RCC 7860 (cell line): ENCODE results near the gene FBN3.
"Not testable (repeated sequence)": the region's sequence is repeated elsewhere in the genome, so short reads cannot be mapped to it uniquely, and the experiment has no call there.

Source experiments
- DNase-seq: peaks from one replicate; pipeline ENCODE4 v3.0.0-alpha.2; 2015; ENCODE audit warnings: low spot score
- FAIRE-seq: peaks from 2 replicates; lab custom pipeline; 2012; peaks lifted over from hg19 to GRCh38; lab: Jason Lieb, UNC

The FBN3 gene

DNA sequence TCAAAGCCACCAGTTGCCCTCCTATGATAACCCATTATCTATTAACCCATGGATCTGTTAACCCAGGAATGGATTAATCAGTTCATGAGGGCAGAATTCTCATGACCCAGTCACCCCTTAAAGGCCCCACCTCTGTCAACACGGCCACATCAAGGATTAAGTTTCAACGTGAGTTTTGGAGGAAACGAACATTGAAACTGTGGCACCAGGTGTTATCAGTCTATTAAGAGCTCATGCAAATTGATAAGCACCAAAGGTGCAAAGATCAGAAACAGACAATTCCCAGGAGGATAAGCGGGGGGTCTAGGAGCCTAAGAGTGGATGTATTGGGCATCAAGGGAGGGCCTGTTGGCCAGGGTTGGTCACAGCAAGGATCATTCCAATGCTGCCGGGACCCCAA lies 124.1 kb downstream of the FBN3 start:
- FAIRE-seq (no peak), DNase-seq (no peak)

DNA sequence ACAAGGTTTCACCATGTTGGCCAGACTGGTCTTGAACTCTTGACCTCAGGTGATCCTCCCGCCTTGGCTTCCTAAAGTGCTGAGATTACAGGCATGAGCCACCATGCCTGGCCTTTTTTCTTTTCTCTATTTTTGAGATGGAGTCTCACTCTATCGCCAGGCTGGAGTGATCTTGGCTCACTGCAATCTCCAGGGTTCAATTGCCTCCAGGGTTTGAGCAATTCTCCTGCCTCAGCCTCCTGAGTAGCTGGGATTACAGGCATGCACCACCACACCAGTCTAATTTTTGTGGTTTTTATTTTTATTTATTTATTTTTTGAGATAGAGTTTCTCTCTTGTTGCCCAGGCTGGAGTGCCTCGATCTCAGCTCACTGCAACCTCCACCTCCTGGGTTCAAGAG lies 125.1 kb downstream of the FBN3 start:
- not testable (repeated sequence) for FAIRE-seq, DNase-seq

DNA sequence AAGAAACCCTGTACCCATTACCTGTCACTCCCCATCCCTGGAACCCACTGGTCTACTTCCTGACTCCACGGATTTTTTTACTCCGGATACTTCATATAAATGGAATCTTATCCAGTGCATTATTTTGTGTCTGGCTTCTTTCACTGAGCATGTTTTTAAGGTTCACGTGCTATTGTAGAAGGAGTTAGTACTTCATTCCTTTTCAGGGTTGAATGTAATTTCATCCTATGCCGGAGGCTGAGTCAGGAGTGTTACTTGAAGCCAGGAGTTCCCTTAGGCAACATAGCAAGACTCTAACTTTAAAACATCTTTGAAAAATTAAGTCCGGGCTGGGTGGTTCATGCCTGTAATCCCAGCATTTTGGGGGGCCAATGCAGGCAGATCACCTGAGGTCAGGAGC lies 126.0 kb downstream of the FBN3 start:
- FAIRE-seq (no peak), DNase-seq (no peak)

DNA sequence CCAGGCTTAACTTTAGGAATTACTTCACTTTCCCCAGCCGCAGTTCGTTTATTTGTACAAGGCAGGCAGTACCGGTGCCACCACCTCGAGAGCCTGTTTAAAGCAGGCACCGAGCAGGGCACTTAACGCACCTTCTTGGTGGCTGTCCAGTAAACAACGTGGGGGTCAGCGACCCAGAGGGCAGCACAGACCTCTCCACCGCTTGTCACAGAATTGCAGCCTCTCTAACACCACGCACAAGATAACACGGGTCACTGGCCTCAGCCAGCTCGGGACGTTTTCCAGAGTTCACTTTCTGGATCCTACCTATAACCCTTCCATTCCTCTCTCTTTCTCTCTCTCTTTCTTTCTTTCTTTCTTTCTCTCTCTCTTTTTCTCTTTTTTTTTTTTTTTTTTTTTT lies 127.1 kb downstream of the FBN3 start:
- no peak for FAIRE-seq
- no peak for DNase-seq

DNA sequence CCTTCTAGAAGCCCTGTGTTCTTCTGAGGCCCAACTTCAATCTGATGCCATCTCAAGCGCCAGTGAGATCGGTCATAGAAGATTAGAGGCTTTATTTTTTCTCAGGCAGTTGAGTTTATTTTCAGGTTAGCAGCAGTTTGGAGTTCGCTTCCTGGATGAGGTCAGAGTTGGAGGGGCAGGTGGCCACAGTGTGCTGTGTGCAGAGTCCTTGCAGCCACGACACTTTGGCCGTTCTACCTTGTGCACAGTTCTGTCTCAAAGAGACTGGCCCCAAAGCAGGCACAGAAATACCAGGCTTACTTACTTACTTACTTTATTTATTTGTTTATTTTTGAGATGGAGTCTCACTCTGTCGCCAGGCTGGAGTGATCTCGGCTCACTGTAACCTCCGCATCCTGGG lies 128.0 kb downstream of the FBN3 start:
- no peak for DNase-seq
- FAIRE-seq: no peak

DNA sequence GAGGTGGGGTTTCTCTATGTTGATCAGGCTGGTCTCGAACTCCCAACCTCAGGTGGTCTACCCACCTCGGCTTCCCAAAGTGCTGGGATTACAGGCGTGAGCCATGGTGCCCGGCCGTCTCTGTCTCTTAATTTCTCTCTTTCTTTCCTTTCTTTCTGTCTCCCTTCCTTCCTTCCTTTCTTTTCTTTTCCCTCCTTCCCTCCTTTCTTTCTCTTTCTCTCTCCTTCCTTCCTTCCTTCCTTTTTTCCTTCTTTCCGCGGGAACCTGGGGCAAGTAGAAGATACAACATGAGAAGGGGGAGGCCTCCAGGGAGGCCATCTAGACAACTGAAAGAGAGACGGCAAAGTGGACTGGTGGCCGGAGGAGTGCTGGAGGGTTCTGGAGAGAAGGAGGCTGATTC lies 128.7 kb downstream of the FBN3 start:
- FAIRE-seq: no peak
- no peak for DNase-seq

DNA sequence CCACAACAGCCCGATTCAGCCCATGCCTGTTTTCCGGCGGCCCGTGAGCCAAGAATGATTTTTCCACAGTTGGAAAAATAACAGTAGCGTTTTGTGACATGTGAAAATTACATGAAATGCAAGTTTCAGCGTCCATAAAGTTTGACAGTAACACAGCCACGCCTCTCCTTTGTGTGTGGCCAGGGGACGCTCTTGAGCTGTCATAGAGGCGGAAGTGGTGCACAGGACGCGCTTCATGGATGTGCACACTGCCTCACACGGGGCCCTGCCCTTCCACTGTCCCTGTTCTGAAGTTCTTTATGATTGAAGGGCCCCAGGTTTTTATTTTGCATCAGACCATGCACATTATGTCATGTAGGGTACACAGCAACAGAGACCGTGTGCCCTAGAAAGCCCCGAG lies 131.6 kb downstream of the FBN3 start:
- FAIRE-seq (no peak), DNase-seq (no peak)
